HepG2 (cell line): ENCODE results near the gene NSUN2. TPM values are rescaled to one million over a fixed set of nuclear protein-coding genes. Genes with fewer than 3 reads are reported as not detected.

Experiments used
- ATAC-seq: fragments of 200-7000 bp; cut with Tn5 transposase; 3 replicates; pipeline ENCODE4 v1.9.1; 2020; ENCODE audit warnings: mild to moderate bottlenecking, moderate library complexity
- BruUV-seq: library from RNA; stranded (reverse); fragments of 400-500 nt; replicated peaks from 2 replicates; lab custom pipeline; 2021; lab: Mats Ljungman, UMichigan
- CTCF ChIA-PET: fragments of 300-600 bp; formaldehyde crosslinking; extraction: SDS; loops from one replicate; lab custom pipeline; 2021; ENCODE audit warnings: low total read pairs, inconsistent platforms, low intra/inter-chr PET ratio; lab: Yijun Ruan, JAX
- POLR2A ChIA-PET: fragments of 350-600 bp; sonication (Branson Sonifier 250); formaldehyde crosslinking; loops from one replicate; lab custom pipeline; 2020; ENCODE audit warnings: antibody characterized with exemption, inconsistent platforms; lab: Yijun Ruan, JAX
- DNase-seq: peaks from one replicate; pipeline ENCODE4 v3.0.0-alpha.2; 2015; ENCODE audit warnings: low spot score
- FAIRE-seq: peaks from 3 replicates; lab custom pipeline; 2011; peaks lifted over from hg19 to GRCh38; lab: Jason Lieb, UNC
- H2AFZ ChIP-seq: one replicate; pipeline ENCODE4 v1.6.1; 2011; ENCODE audit warnings: low read length, inconsistent platforms
- H3K27ac ChIP-seq: fragments of 300-600 bp; 3 replicates; pipeline ENCODE4 v1.8.0; 2011; ENCODE audit warnings: mixed run types, mild to moderate bottlenecking, mixed read lengths, low read length, inconsistent platforms; ENCODE audit not compliant: insufficient read depth; ENCODE audit errors: extremely low read length
- H3K27me3 ChIP-seq, 2 experiments: fragments of 200-600 bp in 1 of 2; 2 replicates in 1 of 2; 3 replicates in 1 of 2; pipeline versions ENCODE4 v1.6.0 to v1.8.0; 2011; ENCODE audit warnings: low read length in 2 of 2, mild to moderate bottlenecking in 2 of 2, moderate library complexity in 2 of 2, inconsistent platforms in 1 of 2; ENCODE audit not compliant: insufficient read depth in 2 of 2, control insufficient read depth in 1 of 2
- H3K36me3 ChIP-seq, 2 experiments: fragments of 200-600 bp in 1 of 2; replicated peaks in 1 of 2; 2 replicates in 1 of 2; 3 replicates in 1 of 2; pipeline versions ENCODE4 v1.5.1 to v1.8.0; 2011; ENCODE audit warnings: low read length in 2 of 2, inconsistent platforms in 1 of 2; ENCODE audit not compliant: insufficient read depth in 2 of 2, control insufficient read depth in 1 of 2
- H3K4me1 ChIP-seq: 2 replicates; pipeline ENCODE4 v1.5.1; 2012; ENCODE audit warnings: low read length, inconsistent platforms; ENCODE audit not compliant: insufficient read depth
- H3K4me2 ChIP-seq: 2 replicates; pipeline ENCODE4 v1.6.0; 2011; ENCODE audit warnings: low read depth, low read length, inconsistent platforms
- H3K4me3 ChIP-seq, 3 experiments: fragments of 200-600 bp in 1 of 3; sonication (generic), shearing (Covaris generic) in 1 of 3; replicated peaks in 1 of 3; 2 replicates each; pipeline ENCODE4 v1.5.1; 2011 to 2016; ENCODE audit warnings: low read length in 3 of 3, inconsistent platforms in 2 of 3, low read depth in 2 of 3, mild to moderate bottlenecking in 2 of 3, control low read depth in 1 of 3, mixed read lengths in 1 of 3; ENCODE audit not compliant: insufficient read depth in 1 of 3
- H3K79me2 ChIP-seq: one replicate; pipeline ENCODE4 v1.6.1; 2011; ENCODE audit warnings: low read length, inconsistent platforms; ENCODE audit not compliant: insufficient read depth
- H3K9ac ChIP-seq: 2 replicates; pipeline ENCODE4 v1.6.0; 2011; ENCODE audit warnings: mild to moderate bottlenecking, low read depth, low read length, inconsistent platforms; ENCODE audit not compliant: insufficient read depth
- H3K9me3 ChIP-seq: 2 replicates; pipeline ENCODE4 v1.5.1; 2012; ENCODE audit warnings: mild to moderate bottlenecking, low read length
- H4K20me1 ChIP-seq: 2 replicates; pipeline ENCODE4 v1.6.0; 2011; ENCODE audit warnings: inconsistent platforms, mild to moderate bottlenecking, low read length, moderate library complexity; ENCODE audit not compliant: insufficient read depth
- ATF4 ChIP-seq, 2 experiments: fragments of 450-650 bp in 1 of 2; sonication (generic) in 1 of 2; formaldehyde crosslinking; IDR thresholded peaks; 2 replicates each; pipeline versions ENCODE4 v1.5.0 to v1.8.0; 2020 to 2022; ENCODE audit warnings: mild to moderate bottlenecking in 1 of 2, missing genetic modification reagents in 1 of 2
- ATF5 ChIP-seq: sonication (generic); formaldehyde crosslinking; IDR thresholded peaks from 2 replicates; pipeline ENCODE4 v1.4.0; 2020; ENCODE audit warnings: mild to moderate bottlenecking, low read depth, missing genetic modification reagents
- KAT2B ChIP-seq: fragments of 150-350 bp; IDR thresholded peaks from 2 replicates; pipeline ENCODE4 v1.6.1; 2014; ENCODE audit warnings: low read depth, low read length, borderline replicate concordance
- MLX ChIP-seq: IDR thresholded peaks from 2 replicates; pipeline ENCODE4 v1.6.1; 2016
- RXRB ChIP-seq: IDR thresholded peaks from 2 replicates; pipeline ENCODE4 v1.6.1; 2016; ENCODE audit warnings: borderline replicate concordance, missing genetic modification reagents, missing compliant biosample characterization
- SALL2 ChIP-seq: sonication (generic); formaldehyde crosslinking; IDR thresholded peaks from 2 replicates; pipeline ENCODE4 v1.8.1; 2023; ENCODE audit warnings: mild to moderate bottlenecking, missing genetic modification reagents, inconsistent platforms
- ZBTB21 ChIP-seq: sonication (generic); formaldehyde crosslinking; IDR thresholded peaks from 2 replicates; pipeline ENCODE4 v1.4.0; 2020; ENCODE audit warnings: missing genetic modification reagents
- ZFP37 ChIP-seq: sonication (generic); formaldehyde crosslinking; IDR thresholded peaks from 2 replicates; pipeline ENCODE4 v1.4.0; 2020; ENCODE audit warnings: missing genetic modification reagents, borderline replicate concordance
- ZNF207 ChIP-seq: fragments of 450-650 bp; IDR thresholded peaks from 2 replicates; pipeline ENCODE4 v1.6.1; 2016; ENCODE audit warnings: antibody characterized with exemption, borderline replicate concordance
- ZNF281 ChIP-seq: sonication (generic); formaldehyde crosslinking; IDR thresholded peaks from 2 replicates; pipeline ENCODE4 v1.4.0; 2020; ENCODE audit warnings: missing genetic modification reagents, borderline replicate concordance
- WGBS: methylation state at CpG from one replicate; pipeline ENCODE4 v1.1.6; 2017; ENCODE audit warnings: low lambda C conversion rate; 5-methylcytosine and 5-hydroxymethylcytosine counted together
- in situ Hi-C: cut with HindIII; loops from 2 replicates; pipeline ENCODE4 v1.10.0; 2017; ENCODE audit warnings: low pct_unique_long_range_greater_than_20kb; ENCODE audit not compliant: extremely low pct_ligation_motif_present
- intact Hi-C: fragments of 100-400 bp; cut with micrococcal nuclease; formaldehyde crosslinking; loops from one replicate; pipeline ENCODE4 v1.10.0; 2022; ENCODE audit not compliant: unreplicated experiment
- polyA plus RNA-seq, 8 experiments: library from polyadenylated mRNA; depleted of rRNA in 3 of 8; stranded (reverse) in 7 of 8; unstranded in 1 of 8; fragments of >200 nt; fragmentation: Illumina TruSeq in 4 of 8; extraction: Trizol in 4 of 8; gene quantifications; 2 replicates each; pipeline versions ENCODE4 v1.2.1 to v1.2.3, GENCODE V29; 2011 to 2016; ENCODE audit warnings: low read depth in 4 of 8, missing spikeins in 1 of 8, mixed read lengths in 1 of 8; ENCODE audit not compliant: insufficient read depth in 1 of 8
- total RNA-seq, 5 experiments: library from RNA; depleted of rRNA; stranded (reverse); fragments of >200 nt; fragmentation: Illumina TruSeq; extraction: Trizol; gene quantifications; 2 replicates each; pipeline ENCODE4 v1.2.3, GENCODE V29; 2016; ENCODE audit warnings: low read depth in 1 of 5
- TF ChIP-seq, protein P1 (sequence below): IDR thresholded peaks from 2 replicates; pipeline ENCODE4 v1.6.1; 2016; ENCODE audit warnings: mild to moderate bottlenecking
- TF ChIP-seq, protein P2 (sequence below): fragments of 450-650 bp; IDR thresholded peaks from 2 replicates; pipeline ENCODE4 v1.6.1; 2017

The NSUN2 gene
- total and polyA plus RNA-seq, 2 of the 13 experiments (the other 11 are each of a cell fraction or from before 2014, with no cell fraction given): 51.7 to 69.1 TPM

DNA sequence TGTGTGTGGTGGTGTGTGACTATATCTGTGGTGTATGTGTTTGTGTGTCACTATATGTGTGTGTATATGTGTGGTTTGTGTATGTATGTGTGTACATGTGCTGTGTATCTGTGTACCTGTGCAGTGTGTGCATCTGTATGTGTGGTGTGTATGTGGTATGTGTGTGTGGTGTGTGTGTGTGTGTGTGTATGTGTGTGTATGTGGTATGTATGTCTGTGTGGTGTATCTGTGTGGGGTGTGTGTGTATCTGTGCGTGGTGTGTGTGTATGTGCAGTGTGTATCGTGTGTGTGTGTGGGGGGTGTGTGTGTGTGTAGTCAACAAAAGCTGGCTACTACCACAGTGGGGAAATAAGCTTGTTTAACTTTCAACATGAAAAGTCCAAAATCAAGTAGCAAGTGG, 48.8 kb upstream of the NSUN2 start:
- no peak for FAIRE-seq
- intact Hi-C loops: no loop called here

More for the DNA sequence above, 48.8 kb upstream of the NSUN2 start:
- no peak overlapping the region for H3K4me3 ChIP-seq
- 24% methylated on average over 2 of the region's 2 CpGs for WGBS
- H3K36me3 ChIP-seq: no peaks in the 10 kb centered on the region
- no peaks in the 10 kb centered on the region; the same call in 1 of the 2 replicates for H3K9me3 ChIP-seq
- no peaks in the 10 kb centered on the region; the same call in 1 of the 2 replicates for H3K4me1 ChIP-seq
- ChIA-PET CTCF (no interaction called here), POLR2A (no interaction called here)
- in situ Hi-C loops: no loop called here
- no peak overlapping the region for H3K9ac ChIP-seq
- H3K4me2 ChIP-seq: no peak overlapping the region
- ATAC-seq (no peak), DNase-seq (no peak)
- no TSS peak for BruUV-seq
- H2AFZ ChIP-seq: no peak overlapping the region
- H3K79me2 ChIP-seq: no peaks in the 10 kb centered on the region
- no peak for TF ChIP-seq ZBTB21 (CRISPR knock-in tag)
- TF ChIP-seq ZNF207: peak; percentile 59; the same call in 1 of the 2 replicates
- TF ChIP-seq RXRB: no peak
- TF ChIP-seq, protein P1, sequence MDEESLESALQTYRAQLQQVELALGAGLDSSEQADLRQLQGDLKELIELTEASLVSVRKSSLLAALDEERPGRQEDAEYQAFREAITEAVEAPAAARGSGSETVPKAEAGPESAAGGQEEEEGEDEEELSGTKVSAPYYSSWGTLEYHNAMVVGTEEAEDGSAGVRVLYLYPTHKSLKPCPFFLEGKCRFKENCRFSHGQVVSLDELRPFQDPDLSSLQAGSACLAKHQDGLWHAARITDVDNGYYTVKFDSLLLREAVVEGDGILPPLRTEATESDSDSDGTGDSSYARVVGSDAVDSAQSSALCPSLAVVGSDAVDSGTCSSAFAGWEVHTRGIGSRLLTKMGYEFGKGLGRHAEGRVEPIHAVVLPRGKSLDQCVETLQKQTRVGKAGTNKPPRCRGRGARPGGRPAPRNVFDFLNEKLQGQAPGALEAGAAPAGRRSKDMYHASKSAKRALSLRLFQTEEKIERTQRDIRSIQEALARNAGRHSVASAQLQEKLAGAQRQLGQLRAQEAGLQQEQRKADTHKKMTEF: no peak
- TF ChIP-seq SALL2 (CRISPR knock-in tag): no peak
- no peak for TF ChIP-seq ZNF281 (CRISPR knock-in tag)
- no peak for TF ChIP-seq ATF4 (CRISPR knock-in tag; IDR thresholded peaks at IDR 0.05)
- no peak for TF ChIP-seq ATF5 (CRISPR knock-in tag)
- TF ChIP-seq ZFP37 (CRISPR knock-in tag): no peak
- TF ChIP-seq KAT2B: no peak
- TF ChIP-seq, protein P2, sequence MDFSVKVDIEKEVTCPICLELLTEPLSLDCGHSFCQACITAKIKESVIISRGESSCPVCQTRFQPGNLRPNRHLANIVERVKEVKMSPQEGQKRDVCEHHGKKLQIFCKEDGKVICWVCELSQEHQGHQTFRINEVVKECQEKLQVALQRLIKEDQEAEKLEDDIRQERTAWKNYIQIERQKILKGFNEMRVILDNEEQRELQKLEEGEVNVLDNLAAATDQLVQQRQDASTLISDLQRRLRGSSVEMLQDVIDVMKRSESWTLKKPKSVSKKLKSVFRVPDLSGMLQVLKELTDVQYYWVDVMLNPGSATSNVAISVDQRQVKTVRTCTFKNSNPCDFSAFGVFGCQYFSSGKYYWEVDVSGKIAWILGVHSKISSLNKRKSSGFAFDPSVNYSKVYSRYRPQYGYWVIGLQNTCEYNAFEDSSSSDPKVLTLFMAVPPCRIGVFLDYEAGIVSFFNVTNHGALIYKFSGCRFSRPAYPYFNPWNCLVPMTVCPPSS: 0 out of 2 replicates have a peak, but pooled peaks have one; percentile 53
- no peak for TF ChIP-seq MLX
- no peak overlapping the region for H3K27ac ChIP-seq
- no peaks in the 10 kb centered on the region for H4K20me1 ChIP-seq
- H3K27me3 ChIP-seq: no peaks in the 10 kb centered on the region; a peak in 1 of 5 replicates
